Measurements from ENCODE around the gene HLA-DRB1.

Gene HLA-DRB1

GRCh38 chr6:32558426-32559057, 31.1 kb downstream of the HLA-DRB1 start:
- TF ChIP-seq ZNF8 (CRISPR knock-in tag; IDR thresholded peaks at IDR 0.05), result no peak
- no peak for TF ChIP-seq GLIS3 (CRISPR knock-in tag; IDR thresholded peaks at IDR 0.05)
- TF ChIP-seq, protein P1, sequence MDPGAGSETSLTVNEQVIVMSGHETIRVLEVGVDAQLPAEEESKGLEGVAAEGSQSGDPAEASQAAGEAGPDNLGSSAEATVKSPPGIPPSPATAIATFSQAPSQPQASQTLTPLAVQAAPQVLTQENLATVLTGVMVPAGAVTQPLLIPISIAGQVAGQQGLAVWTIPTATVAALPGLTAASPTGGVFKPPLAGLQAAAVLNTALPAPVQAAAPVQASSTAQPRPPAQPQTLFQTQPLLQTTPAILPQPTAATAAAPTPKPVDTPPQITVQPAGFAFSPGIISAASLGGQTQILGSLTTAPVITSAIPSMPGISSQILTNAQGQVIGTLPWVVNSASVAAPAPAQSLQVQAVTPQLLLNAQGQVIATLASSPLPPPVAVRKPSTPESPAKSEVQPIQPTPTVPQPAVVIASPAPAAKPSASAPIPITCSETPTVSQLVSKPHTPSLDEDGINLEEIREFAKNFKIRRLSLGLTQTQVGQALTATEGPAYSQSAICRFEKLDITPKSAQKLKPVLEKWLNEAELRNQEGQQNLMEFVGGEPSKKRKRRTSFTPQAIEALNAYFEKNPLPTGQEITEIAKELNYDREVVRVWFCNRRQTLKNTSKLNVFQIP (CRISPR knock-in tag; IDR thresholded peaks at IDR 0.05; ENCODE audit: borderline replicate concordance, low read depth), result no peak
- no peak for TF ChIP-seq TCF4 (CRISPR knock-in tag; IDR thresholded peaks at IDR 0.05; ENCODE audit: borderline replicate concordance)
- TF ChIP-seq ZC3H10 (CRISPR knock-in tag; IDR thresholded peaks at IDR 0.05), result no peak
- no peak for TF ChIP-seq ZFP30 (CRISPR knock-in tag; IDR thresholded peaks at IDR 0.05)
- no peak for TF ChIP-seq ZNF70 (CRISPR knock-in tag; IDR thresholded peaks at IDR 0.05)
- TF ChIP-seq TSHZ2 (CRISPR knock-in tag; IDR thresholded peaks at IDR 0.05), result no peak
- TF ChIP-seq ESRRG (CRISPR knock-in tag; IDR thresholded peaks at IDR 0.05), result no peak
- no peak for TF ChIP-seq ARNTL (CRISPR knock-in tag; IDR thresholded peaks at IDR 0.05; ENCODE audit: borderline replicate concordance, low read depth)
- TF ChIP-seq SNAI2 (CRISPR knock-in tag; IDR thresholded peaks at IDR 0.05), result no peak
- no peak for TF ChIP-seq BACH2 (CRISPR knock-in tag; IDR thresholded peaks at IDR 0.05; ENCODE audit: borderline replicate concordance)
- no peak for TF ChIP-seq CSDC2 (CRISPR knock-in tag; IDR thresholded peaks at IDR 0.05)
- TF ChIP-seq ISL1 (CRISPR knock-in tag; IDR thresholded peaks at IDR 0.05), result no peak
- TF ChIP-seq, protein P2, sequence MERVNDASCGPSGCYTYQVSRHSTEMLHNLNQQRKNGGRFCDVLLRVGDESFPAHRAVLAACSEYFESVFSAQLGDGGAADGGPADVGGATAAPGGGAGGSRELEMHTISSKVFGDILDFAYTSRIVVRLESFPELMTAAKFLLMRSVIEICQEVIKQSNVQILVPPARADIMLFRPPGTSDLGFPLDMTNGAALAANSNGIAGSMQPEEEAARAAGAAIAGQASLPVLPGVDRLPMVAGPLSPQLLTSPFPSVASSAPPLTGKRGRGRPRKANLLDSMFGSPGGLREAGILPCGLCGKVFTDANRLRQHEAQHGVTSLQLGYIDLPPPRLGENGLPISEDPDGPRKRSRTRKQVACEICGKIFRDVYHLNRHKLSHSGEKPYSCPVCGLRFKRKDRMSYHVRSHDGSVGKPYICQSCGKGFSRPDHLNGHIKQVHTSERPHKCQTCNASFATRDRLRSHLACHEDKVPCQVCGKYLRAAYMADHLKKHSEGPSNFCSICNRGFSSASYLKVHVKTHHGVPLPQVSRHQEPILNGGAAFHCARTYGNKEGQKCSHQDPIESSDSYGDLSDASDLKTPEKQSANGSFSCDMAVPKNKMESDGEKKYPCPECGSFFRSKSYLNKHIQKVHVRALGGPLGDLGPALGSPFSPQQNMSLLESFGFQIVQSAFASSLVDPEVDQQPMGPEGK (CRISPR knock-in tag; IDR thresholded peaks at IDR 0.05; ENCODE audit: borderline replicate concordance), result no peak
- no peak for ATAC-seq

DNA sequence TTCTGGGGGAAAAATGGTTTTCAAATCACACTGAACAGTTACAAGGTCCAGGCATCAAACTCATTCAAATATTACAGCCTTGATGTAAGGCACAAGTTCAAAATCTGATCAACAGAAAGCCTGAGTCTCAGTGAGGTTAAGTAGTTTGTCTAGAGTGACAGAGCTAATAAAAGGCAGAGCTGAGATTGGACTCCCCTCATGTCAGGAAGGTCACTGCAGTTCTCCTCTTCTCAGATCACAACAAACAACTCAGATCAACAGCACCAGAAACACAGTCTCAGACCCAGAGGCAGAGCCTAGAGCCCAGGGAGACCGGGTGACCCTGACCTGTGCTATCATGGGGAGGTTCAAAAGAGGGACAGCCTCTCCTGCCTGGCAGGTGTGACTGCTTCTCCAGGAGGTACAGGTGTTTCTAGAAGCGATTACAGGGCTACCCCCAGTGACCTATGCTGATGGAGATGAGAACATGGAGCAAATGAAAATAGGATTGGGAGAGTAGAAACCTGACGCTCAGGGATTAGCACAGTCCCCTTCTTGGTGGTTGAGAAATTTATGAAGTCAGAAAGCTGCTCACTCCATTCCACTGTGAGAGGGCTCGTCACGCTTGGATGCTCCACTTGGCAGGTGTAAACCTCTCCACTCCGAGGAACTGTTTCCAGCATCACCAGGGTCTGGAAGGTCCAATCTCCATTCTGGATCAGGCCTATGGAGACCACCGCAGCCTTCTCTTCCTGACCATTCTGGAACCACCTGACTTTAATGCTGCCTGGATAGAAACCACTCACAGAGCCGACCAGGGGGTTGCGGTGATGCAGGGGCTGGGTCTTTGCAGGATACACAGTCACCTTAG, 35.3 kb downstream of the HLA-DRB1 start:
- no peak for ATAC-seq
- TF ChIP-seq ESRRG (CRISPR knock-in tag; IDR thresholded peaks at IDR 0.05), result no peak
- TF ChIP-seq ARNTL (CRISPR knock-in tag; IDR thresholded peaks at IDR 0.05; ENCODE audit: borderline replicate concordance, low read depth), result no peak
- no peak for TF ChIP-seq CREB5 (CRISPR knock-in tag; IDR thresholded peaks at IDR 0.05; ENCODE audit: low read depth)
- TF ChIP-seq ZFP3 (CRISPR knock-in tag; IDR thresholded peaks at IDR 0.05), result no peak
- TF ChIP-seq CSRNP3 (CRISPR knock-in tag; IDR thresholded peaks at IDR 0.05), result no peak
- TF ChIP-seq PPARA (CRISPR knock-in tag; IDR thresholded peaks at IDR 0.05; ENCODE audit: borderline replicate concordance), result no peak
- no peak for TF ChIP-seq ZNF565 (CRISPR knock-in tag; conservative IDR thresholded peaks at IDR 0.05; ENCODE audit: low read depth)
- no peak for TF ChIP-seq TOX (CRISPR knock-in tag; IDR thresholded peaks at IDR 0.05; ENCODE audit: borderline replicate concordance)
- no peak for TF ChIP-seq CSDC2 (CRISPR knock-in tag; IDR thresholded peaks at IDR 0.05)

All from SK-N-SH treated with all-trans-retinoic acid at 6 μM for 48 hours (cell line).